ENCODE results near the gene C1orf21. TPM values are rescaled to one million over a fixed set of nuclear protein-coding genes. Genes with fewer than 3 reads are reported as not detected.

C1orf21 gene
- total and polyA plus RNA-seq, 2 donors (not counting 3 experiments of a cell fraction or from before 2014, with no cell fraction given) = 0.79 to 8.5 TPM

GRCh38 chr1:184532199-184532598, 145.4 kb downstream of the C1orf21 start:
- Histone ChIP-seq H3K4me3 (replicated peaks in 1 of 3; ENCODE audit: insufficient read depth in 1 of 3, low read depth in 1 of 3, low read length in 3 of 3) (no peak overlapping the region), H3K9ac (replicated peaks; ENCODE audit: extremely low read depth, insufficient read depth, low read length) (no peak overlapping the region), H3K9me3 (replicated peaks; ENCODE audit: control insufficient read depth, insufficient read depth, low read length) (no peaks in the 10 kb centered on the region), H3K27ac (ENCODE audit: insufficient read depth, low read depth, low read length) (no peak overlapping the region), H3K4me1 (ENCODE audit: control insufficient read depth, extremely low read depth, insufficient read depth, low read length) (peaks cover 4% of the 10 kb centered on the region), H4K20me1 (replicated peaks; ENCODE audit: control insufficient read depth, extremely low read depth, insufficient read depth, low read length) (no peaks in the 10 kb centered on the region), H3K4me2 (ENCODE audit: insufficient read depth, low read length) (no peak overlapping the region), H3K9me1 (replicated peaks; ENCODE audit: control insufficient read depth, extremely low read depth, insufficient read depth, low read length) (no peaks in the 10 kb centered on the region), H2AFZ (ENCODE audit: low read depth, low read length) (no peak overlapping the region), H3K79me2 (ENCODE audit: control insufficient read depth, insufficient read depth, low read length) (no peaks in the 10 kb centered on the region), H3K36me3 (ENCODE audit: control insufficient read depth in 2 of 2, extremely low read depth in 1 of 2, insufficient read depth in 2 of 2, low read length in 2 of 2) (no peaks in the 10 kb centered on the region), H3K27me3 (ENCODE audit: control insufficient read depth in 2 of 2, insufficient read depth in 2 of 2, low read length in 2 of 2) (no peaks in the 10 kb centered on the region)
- CTCF ChIA-PET = interaction anchor here (0.8 to 1.5 kb wide), 2 partner anchors 31 kb away, joined by 3 read pairs; no protein-coding TSS in a partner anchor
- POLR2A ChIA-PET = no interaction called here
- no peak for TF ChIP-seq MYC (IDR thresholded peaks at IDR 0.05; ENCODE audit: low read depth, low read length)
- FAIRE-seq = no peak
- intact Hi-C loops (cut with micrococcal nuclease) (no loop called here), dilution Hi-C loops (cut with MboI; ENCODE audit: extremely low pct_ligation_motif_present, low sequenced_read_pairs) (no loop called here)
- no peak for DNase-seq (ENCODE audit: low read depth, low spot score)
- BruUV-seq (replicated peaks) = no TSS peak

GRCh38 chr1:184533049-184533448, 146.2 kb downstream of the C1orf21 start:
- POLR2A ChIA-PET = no interaction called here
- Histone ChIP-seq H3K9ac (replicated peaks; ENCODE audit: extremely low read depth, insufficient read depth, low read length) (no peak overlapping the region), H3K27ac (ENCODE audit: insufficient read depth, low read depth, low read length) (no peak overlapping the region), H4K20me1 (replicated peaks; ENCODE audit: control insufficient read depth, extremely low read depth, insufficient read depth, low read length) (no peaks in the 10 kb centered on the region), H3K9me3 (replicated peaks; ENCODE audit: control insufficient read depth, insufficient read depth, low read length) (no peaks in the 10 kb centered on the region), H3K4me2 (ENCODE audit: insufficient read depth, low read length) (no peak overlapping the region), H3K27me3 (ENCODE audit: control insufficient read depth in 2 of 2, insufficient read depth in 2 of 2, low read length in 2 of 2) (no peaks in the 10 kb centered on the region), H3K36me3 (ENCODE audit: control insufficient read depth in 2 of 2, extremely low read depth in 1 of 2, insufficient read depth in 2 of 2, low read length in 2 of 2) (no peaks in the 10 kb centered on the region), H2AFZ (ENCODE audit: low read depth, low read length) (no peak overlapping the region), H3K9me1 (replicated peaks; ENCODE audit: control insufficient read depth, extremely low read depth, insufficient read depth, low read length) (no peaks in the 10 kb centered on the region), H3K79me2 (ENCODE audit: control insufficient read depth, insufficient read depth, low read length) (no peaks in the 10 kb centered on the region), H3K4me3 (replicated peaks in 1 of 3; ENCODE audit: insufficient read depth in 1 of 3, low read depth in 1 of 3, low read length in 3 of 3) (no peak overlapping the region), H3K4me1 (ENCODE audit: control insufficient read depth, extremely low read depth, insufficient read depth, low read length) (peaks cover 4% of the 10 kb centered on the region)
- intact Hi-C loops (cut with micrococcal nuclease) (no loop called here), dilution Hi-C loops (cut with MboI; ENCODE audit: extremely low pct_ligation_motif_present, low sequenced_read_pairs) (no loop called here)
- FAIRE-seq = no peak
- TF ChIP-seq EZH2 (IDR thresholded peaks at IDR 0.05; ENCODE audit: borderline replicate concordance, low read depth, low read length, severe bottlenecking) = no peak
- no peak for TF ChIP-seq CTCF (IDR thresholded peaks at IDR 0.05; ENCODE audit: extremely low read depth in 1 of 2, insufficient read depth in 1 of 2, low read depth in 1 of 2, low read length in 2 of 2)
- TF ChIP-seq POLR2AphosphoS5 (IDR thresholded peaks at IDR 0.05; ENCODE audit: insufficient read depth, low read depth, low read length) = no peak
- TF ChIP-seq MYC (IDR thresholded peaks at IDR 0.05; ENCODE audit: low read depth, low read length) = no peak
- TF ChIP-seq POLR2A (IDR thresholded peaks at IDR 0.05; ENCODE audit: low read depth, low read length) = no peak
- no peak for TF ChIP-seq FOS (IDR thresholded peaks at IDR 0.05; ENCODE audit: borderline replicate concordance, insufficient read depth, low read length)
- no peak for TF ChIP-seq GATA2 (IDR thresholded peaks at IDR 0.05; ENCODE audit: insufficient read depth, insufficient read length, low read depth, low read length)
- TF ChIP-seq JUN (IDR thresholded peaks at IDR 0.05; ENCODE audit: borderline replicate concordance, insufficient read depth, insufficient read length, low read depth) = no peak
- TF ChIP-seq MAX (IDR thresholded peaks at IDR 0.05; ENCODE audit: insufficient read depth, insufficient read length) = no peak
- no peak for DNase-seq (ENCODE audit: low read depth, low spot score)
- CTCF ChIA-PET = interaction anchor here (0.8 kb wide), 1 partner anchor 30 kb away, joined by 3 read pairs; no protein-coding TSS in a partner anchor
- BruUV-seq (replicated peaks) = no TSS peak
